Cardiac atrium fibroblast (primary cell): ENCODE measurements around the gene TTC5. TPM values are rescaled to one million over a fixed set of nuclear protein-coding genes. Genes with fewer than 3 reads are reported as not detected.

Experiments used
- total RNA-seq: library from RNA; depleted of rRNA; stranded (reverse); fragments of >200 nt; gene quantifications from 2 replicates; pipeline ENCODE4 v1.2.3, GENCODE V29; 2015

TTC5 gene
- 7.5 and 9.9 TPM in 2 replicates for total RNA-seq

GRCh38 chr14:20305265-20306078 is at the start of gene TTC5:
Gene TTC5, minus strand, starts transcription at chr14:20305951. Its CDS starts 14 bp downstream, at chr14:20305937.

GRCh38 chr14:20343092-20343861 is 37.5 kb upstream of the TTC5 start, which contains the start of gene PARP2:
Gene PARP2, plus strand, starts transcription at chr14:20343635. Its CDS starts 7 bp downstream, at chr14:20343642.

GRCh38 chr14:20332788-20333493 is 27.2 kb upstream of the TTC5 start, which contains the start of gene CCNB1IP1:
Gene CCNB1IP1, minus strand, starts transcription at chr14:20333279. Its CDS starts 16,756 bp downstream, at chr14:20316523.

Other genes starting within 250 kb of the TTC5 start
- gene OR4L1, start 245.9 kb downstream of the TTC5 start, total RNA-seq, result not detected in 2 replicates
- not detected in 2 replicates for gene OR4K17, start 195.2 kb downstream of the TTC5 start, total RNA-seq
- not detected in 2 replicates for gene OR4N5, start 167.1 kb downstream of the TTC5 start, total RNA-seq
- gene OR11G2, start 115.1 kb downstream of the TTC5 start, total RNA-seq, result not detected in 2 replicates
- gene OR11H6, start 82.2 kb downstream of the TTC5 start, total RNA-seq, result not detected in 2 replicates
- gene OR11H7, start 77.0 kb downstream of the TTC5 start, total RNA-seq, result not detected in 2 replicates
- not detected in 2 replicates for gene OR11H4, start 66.7 kb downstream of the TTC5 start, total RNA-seq
- gene CCNB1IP1, start 27.3 kb upstream of the TTC5 start, total RNA-seq, result 34.8 and 43.9 TPM in 2 replicates
- gene PARP2, start 37.7 kb upstream of the TTC5 start, total RNA-seq, result 1.8 and 16.2 TPM in 2 replicates
- 11.3 and 14.6 TPM in 2 replicates for gene TEP1, start 107.5 kb upstream of the TTC5 start, total RNA-seq
- 0.49 TPM in 1 of 2 replicates, not detected in the other for gene KLHL33, start 130.2 kb upstream of the TTC5 start, total RNA-seq
- 22.6 and 35.2 TPM in 2 replicates for gene OSGEP, start 148.9 kb upstream of the TTC5 start, total RNA-seq
- 124 and 139 TPM in 2 replicates for gene APEX1, start 149.3 kb upstream of the TTC5 start, total RNA-seq
- 6.3 and 11.6 TPM in 2 replicates for gene PIP4P1, start 155.5 kb upstream of the TTC5 start, total RNA-seq
- 23.1 and 54.3 TPM in 2 replicates for gene PNP, start 163.5 kb upstream of the TTC5 start, total RNA-seq
- gene RNASE10, start 199.6 kb upstream of the TTC5 start, total RNA-seq, result not detected in 2 replicates